ENCODE measurements around the gene TTLL11.
"Not testable (repeated sequence)": the region's sequence is repeated elsewhere in the genome, so short reads cannot be mapped to it uniquely, and the experiment has no call there.

TTLL11 gene

GRCh38 chr9:122004589-122004988, 88.5 kb downstream of the TTLL11 start:
- DNase-seq (ENCODE audit: low read depth) = no peak

- no peak for DNase-seq (ENCODE audit: low read depth)
Observed at GRCh38 chr9:122001491-122002201, 91.5 kb downstream of the TTLL11 start.

- not testable (repeated sequence) for DNase-seq (ENCODE audit: low read depth)
Observed at GRCh38 chr9:122000526-122000925, 92.6 kb downstream of the TTLL11 start.

GRCh38 chr9:121999556-121999955, 93.6 kb downstream of the TTLL11 start:
- DNase-seq (ENCODE audit: low read depth) = no peak

GRCh38 chr9:121998513-121999049, 94.5 kb downstream of the TTLL11 start:
- DNase-seq (ENCODE audit: low read depth) = no peak

- no peak for DNase-seq (ENCODE audit: low read depth)
Observed at GRCh38 chr9:121997791-121998190, 95.3 kb downstream of the TTLL11 start.

GRCh38 chr9:121996783-121997182, 96.3 kb downstream of the TTLL11 start:
- no peak for DNase-seq (ENCODE audit: low read depth)

- DNase-seq (ENCODE audit: low read depth) = no peak
Observed at GRCh38 chr9:121995997-121996396, 97.1 kb downstream of the TTLL11 start.

- peak; percentile 42 for DNase-seq (ENCODE audit: low read depth)
Observed at GRCh38 chr9:121992571-121993212, 100.4 kb downstream of the TTLL11 start.

- no peak for DNase-seq (ENCODE audit: low read depth)
Observed at GRCh38 chr9:121991307-121991661, 101.8 kb downstream of the TTLL11 start.

GRCh38 chr9:121990600-121991306, 102.4 kb downstream of the TTLL11 start:
- no peak for DNase-seq (ENCODE audit: low read depth)

- no peak for DNase-seq (ENCODE audit: low read depth)
Observed at GRCh38 chr9:121989010-121989409, 104.1 kb downstream of the TTLL11 start.

GRCh38 chr9:121987314-121987713, 105.8 kb downstream of the TTLL11 start:
- no peak for DNase-seq (ENCODE audit: low read depth)

GRCh38 chr9:121985792-121986494, 107.2 kb downstream of the TTLL11 start:
- DNase-seq (ENCODE audit: low read depth) = no peak

- DNase-seq (ENCODE audit: low read depth) = peak; percentile 51
Observed at GRCh38 chr9:121984726-121985402, 108.2 kb downstream of the TTLL11 start.

GRCh38 chr9:121983736-121984135, 109.4 kb downstream of the TTLL11 start:
- no peak for DNase-seq (ENCODE audit: low read depth)

- no peak for DNase-seq (ENCODE audit: low read depth)
Observed at GRCh38 chr9:121981118-121981883, 111.8 kb downstream of the TTLL11 start.

- DNase-seq (ENCODE audit: low read depth) = not testable (repeated sequence)
Observed at GRCh38 chr9:121980665-121981064, 112.4 kb downstream of the TTLL11 start.

- no peak for DNase-seq (ENCODE audit: low read depth)
Observed at GRCh38 chr9:121979736-121980135, 113.4 kb downstream of the TTLL11 start.

- DNase-seq (ENCODE audit: low read depth) = no peak
Observed at GRCh38 chr9:121976751-121977150, 116.4 kb downstream of the TTLL11 start.

GRCh38 chr9:121975801-121976277, 117.3 kb downstream of the TTLL11 start:
- no peak for DNase-seq (ENCODE audit: low read depth)

All from HS-5 (cell line).